ENCODE measurements around the gene PRKN. TPM values are rescaled to one million over a fixed set of nuclear protein-coding genes. Genes with fewer than 3 reads are reported as not detected.

PRKN gene
- total RNA-seq, 1 donor from 2014 or later: 2.6 TPM

DNA sequence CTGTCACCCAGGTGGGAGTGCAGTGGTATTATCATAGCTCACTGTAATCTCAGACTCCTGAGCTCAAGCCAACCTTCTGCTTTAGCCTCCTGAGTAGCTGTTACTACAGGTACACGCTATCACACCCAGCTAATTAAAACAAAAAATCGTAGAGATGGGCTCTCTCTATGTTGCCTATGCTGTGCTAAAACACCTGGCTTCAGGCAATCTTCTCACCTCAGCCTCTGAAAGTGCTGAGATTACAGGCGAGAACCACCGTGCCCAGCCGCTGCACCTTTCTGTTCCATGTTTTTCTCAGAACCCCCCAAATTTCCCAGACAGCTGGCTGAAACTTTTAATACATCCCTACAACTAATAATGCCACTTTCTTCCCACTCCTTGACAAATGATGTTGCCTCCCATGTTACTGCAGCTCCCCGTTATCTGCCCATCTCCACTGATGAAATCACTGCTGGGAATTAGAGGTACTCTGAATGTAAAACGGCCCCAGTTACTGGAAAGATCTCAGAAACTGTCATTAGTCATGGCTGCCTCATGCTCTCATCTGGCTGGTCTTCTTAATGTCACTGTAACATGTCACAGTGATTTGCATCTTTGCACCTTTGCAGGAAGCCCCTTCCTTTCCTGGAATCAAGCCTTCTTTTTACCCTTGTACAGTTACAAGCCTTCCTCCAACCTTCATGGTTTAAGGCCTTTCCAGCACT lies 697.5 kb downstream of the PRKN start:
- Histone ChIP-seq H3K36me3 (no peaks in the 10 kb centered on the region), H3K27me3 (no peaks in the 10 kb centered on the region), H3K27ac (no peak overlapping the region), H3K9me3 (no peaks in the 10 kb centered on the region), H3K4me3 (no peak overlapping the region), H3K4me1 (no peaks in the 10 kb centered on the region)
- TF ChIP-seq, protein P1, sequence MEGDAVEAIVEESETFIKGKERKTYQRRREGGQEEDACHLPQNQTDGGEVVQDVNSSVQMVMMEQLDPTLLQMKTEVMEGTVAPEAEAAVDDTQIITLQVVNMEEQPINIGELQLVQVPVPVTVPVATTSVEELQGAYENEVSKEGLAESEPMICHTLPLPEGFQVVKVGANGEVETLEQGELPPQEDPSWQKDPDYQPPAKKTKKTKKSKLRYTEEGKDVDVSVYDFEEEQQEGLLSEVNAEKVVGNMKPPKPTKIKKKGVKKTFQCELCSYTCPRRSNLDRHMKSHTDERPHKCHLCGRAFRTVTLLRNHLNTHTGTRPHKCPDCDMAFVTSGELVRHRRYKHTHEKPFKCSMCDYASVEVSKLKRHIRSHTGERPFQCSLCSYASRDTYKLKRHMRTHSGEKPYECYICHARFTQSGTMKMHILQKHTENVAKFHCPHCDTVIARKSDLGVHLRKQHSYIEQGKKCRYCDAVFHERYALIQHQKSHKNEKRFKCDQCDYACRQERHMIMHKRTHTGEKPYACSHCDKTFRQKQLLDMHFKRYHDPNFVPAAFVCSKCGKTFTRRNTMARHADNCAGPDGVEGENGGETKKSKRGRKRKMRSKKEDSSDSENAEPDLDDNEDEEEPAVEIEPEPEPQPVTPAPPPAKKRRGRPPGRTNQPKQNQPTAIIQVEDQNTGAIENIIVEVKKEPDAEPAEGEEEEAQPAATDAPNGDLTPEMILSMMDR (IDR thresholded peaks at IDR 0.05): no peak
- no peak for DNase-seq (ENCODE audit: low spot score in 2 of 2)
- intact Hi-C loops (cut with DNase I): no loop called here

DNA sequence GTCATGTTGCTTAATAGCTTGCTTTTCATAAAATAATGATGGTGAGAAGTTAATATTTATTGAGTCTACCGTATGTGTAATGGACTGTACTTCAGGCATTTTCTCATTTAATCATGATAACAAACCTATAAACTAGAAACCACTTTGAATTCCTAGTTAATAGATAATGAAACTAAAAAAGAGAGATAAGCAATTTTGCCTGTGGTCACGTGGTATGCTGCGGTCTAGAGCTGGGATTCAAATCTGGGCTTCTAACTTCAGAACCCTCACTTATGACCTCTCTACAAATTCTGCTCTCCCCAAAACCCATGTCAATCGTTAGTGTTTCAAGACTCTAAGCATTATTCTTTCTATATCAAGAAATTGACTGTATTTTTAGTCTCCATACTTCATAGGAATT lies 700.7 kb downstream of the PRKN start:
- no peak overlapping the region for H3K27ac ChIP-seq
- TF ChIP-seq, protein P1 (IDR thresholded peaks at IDR 0.05): no peak
- intact Hi-C loops (cut with DNase I): no loop called here
- H3K9me3 ChIP-seq: no peaks in the 10 kb centered on the region
- H3K36me3 ChIP-seq: no peaks in the 10 kb centered on the region
- H3K27me3 ChIP-seq: no peaks in the 10 kb centered on the region
- no peaks in the 10 kb centered on the region for H3K4me1 ChIP-seq
- DNase-seq (ENCODE audit: low spot score in 2 of 2): no peak
- no peak overlapping the region for H3K4me3 ChIP-seq

DNA sequence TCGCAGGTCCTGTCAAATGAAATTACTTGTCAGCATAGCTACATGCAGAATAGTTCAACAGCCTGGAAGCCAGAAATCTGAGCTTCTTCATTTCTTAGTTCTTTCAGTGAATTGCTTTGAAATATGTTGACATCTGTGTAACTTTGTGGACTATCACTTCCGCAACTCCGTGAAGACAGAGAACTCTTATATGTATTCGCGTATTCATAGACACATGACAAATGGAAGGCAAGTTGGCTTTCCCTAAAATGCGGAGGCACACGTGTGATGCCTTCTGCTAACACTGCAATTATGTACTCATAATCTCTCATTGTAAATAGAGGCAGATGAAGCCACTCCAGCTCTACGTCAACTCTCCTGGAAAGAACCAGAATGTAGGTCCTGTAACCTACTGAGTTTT lies 701.5 kb downstream of the PRKN start:
- Histone ChIP-seq H3K36me3 (no peaks in the 10 kb centered on the region), H3K27me3 (no peaks in the 10 kb centered on the region), H3K4me1 (no peaks in the 10 kb centered on the region), H3K4me3 (no peak overlapping the region), H3K9me3 (no peaks in the 10 kb centered on the region), H3K27ac (no peak overlapping the region)
- intact Hi-C loops (cut with DNase I): no loop called here
- TF ChIP-seq, protein P1 (IDR thresholded peaks at IDR 0.05): no peak
- DNase-seq (ENCODE audit: low spot score in 2 of 2): no peak

DNA sequence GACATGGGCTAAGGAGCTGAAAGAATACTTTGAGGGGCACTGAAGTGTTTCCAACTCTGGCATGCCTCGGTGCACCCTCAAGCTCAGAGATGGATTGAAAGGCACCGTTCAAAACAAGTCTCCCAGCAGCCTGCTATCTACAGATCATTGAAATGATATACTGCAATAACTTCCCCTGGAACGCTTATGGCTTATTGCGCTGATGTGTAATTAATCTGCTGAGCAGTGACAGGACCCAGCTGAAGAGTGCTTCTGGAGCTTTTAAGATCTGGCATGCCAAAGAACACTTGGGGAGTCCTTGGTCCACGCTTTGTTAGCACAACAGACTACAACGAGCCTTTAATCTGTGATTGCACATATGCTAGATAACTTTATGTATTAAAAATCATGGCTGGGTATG lies 708.2 kb downstream of the PRKN start:
- Histone ChIP-seq H3K36me3 (no peaks in the 10 kb centered on the region), H3K9me3 (no peaks in the 10 kb centered on the region), H3K4me3 (no peak overlapping the region), H3K27ac (no peak overlapping the region), H3K27me3 (no peaks in the 10 kb centered on the region), H3K4me1 (no peaks in the 10 kb centered on the region)
- TF ChIP-seq, protein P1 (IDR thresholded peaks at IDR 0.05): no peak
- no peak for DNase-seq (ENCODE audit: low spot score in 2 of 2)
- intact Hi-C loops (cut with DNase I): no loop called here

DNA sequence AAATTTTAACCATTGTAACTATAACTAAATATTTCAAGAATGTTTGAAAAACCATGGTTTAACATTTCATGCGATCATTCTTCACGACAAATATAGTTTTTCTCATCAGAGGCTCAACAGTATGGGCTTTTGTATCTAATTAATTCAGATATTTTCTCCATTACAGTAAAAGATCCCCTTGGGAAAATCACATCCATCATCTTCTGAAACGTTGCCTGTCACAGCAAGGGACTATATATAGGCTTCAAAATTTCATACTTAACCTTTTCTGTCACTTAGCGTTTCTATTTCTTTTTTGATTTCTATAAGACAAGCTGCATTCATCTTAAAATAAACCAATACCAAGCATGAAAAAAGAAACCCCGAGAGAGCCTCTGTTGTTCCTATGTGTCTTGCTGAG lies 710.0 kb downstream of the PRKN start:
- Histone ChIP-seq H3K27me3 (no peaks in the 10 kb centered on the region), H3K27ac (no peak overlapping the region), H3K9me3 (no peaks in the 10 kb centered on the region), H3K36me3 (no peaks in the 10 kb centered on the region), H3K4me1 (no peaks in the 10 kb centered on the region), H3K4me3 (no peak overlapping the region)
- no peak for DNase-seq (ENCODE audit: low spot score in 2 of 2)
- TF ChIP-seq, protein P1 (IDR thresholded peaks at IDR 0.05): no peak
- intact Hi-C loops (cut with DNase I): no loop called here
